HEK293 (cell line): ENCODE measurements around the gene KIF21B.

Source experiments
- CTCF ChIP-seq: fragments of 450-650 bp; formaldehyde crosslinking; IDR thresholded peaks from 2 replicates; pipeline ENCODE4 v1.5.1; 2016; ENCODE audit warnings: missing biosample characterization, missing genetic modification characterization
- SETDB1 ChIP-seq: IDR thresholded peaks from one replicate; pipeline ENCODE4 v1.6.1; 2017; ENCODE audit warnings: mild to moderate bottlenecking, low read length, moderate library complexity, mixed read lengths; ENCODE audit not compliant: insufficient read length
- ZIC2 ChIP-seq: fragments of 450-650 bp; formaldehyde crosslinking; IDR thresholded peaks from 2 replicates; pipeline ENCODE4 v1.5.1; 2016; ENCODE audit warnings: missing biosample characterization, missing genetic modification characterization
- ZNF140 ChIP-seq: fragments of 450-650 bp; formaldehyde crosslinking; IDR thresholded peaks from 2 replicates; pipeline ENCODE4 v1.5.1; 2016; ENCODE audit warnings: missing biosample characterization, missing genetic modification characterization
- ZNF2 ChIP-seq: fragments of 450-650 bp; formaldehyde crosslinking; IDR thresholded peaks from 2 replicates; pipeline ENCODE4 v1.5.1; 2016; ENCODE audit warnings: missing biosample characterization, missing genetic modification characterization
- ZNF350 ChIP-seq: fragments of 450-650 bp; formaldehyde crosslinking; IDR thresholded peaks from 2 replicates; pipeline ENCODE4 v1.5.0; 2017; ENCODE audit warnings: missing biosample characterization, mild to moderate bottlenecking, missing genetic modification characterization
- ZNF514 ChIP-seq: fragments of 450-650 bp; formaldehyde crosslinking; IDR thresholded peaks from 2 replicates; pipeline ENCODE4 v1.5.1; 2016; ENCODE audit warnings: missing biosample characterization, missing genetic modification characterization

GRCh38 chr1:201017828-201018163 lies 5.7 kb downstream of the KIF21B start:
- no peak for TF ChIP-seq CTCF
- no peak for TF ChIP-seq ZNF2 (tag by site-specific recombination)
- TF ChIP-seq ZNF350 (tag by site-specific recombination): no peak
- TF ChIP-seq ZNF514 (tag by site-specific recombination): no peak
- TF ChIP-seq ZIC2 (tag by site-specific recombination): peak; percentile 17
- no peak for TF ChIP-seq SETDB1
- no peak for TF ChIP-seq ZNF140
